Adrenal gland (tissue), 5 donors: ENCODE results near the gene KCNJ8.

ENCODE experiments used
- POLR2A ChIP-seq, 2 donors: fragments of 450-650 bp; IDR thresholded peaks; one replicate each; pipeline ENCODE4 v1.6.1; 2017; ENCODE audit warnings: antibody characterized with exemption in 2 of 2, mild to moderate bottlenecking in 2 of 2, moderate library complexity in 1 of 2
- TF ChIP-seq, protein P1 (sequence below), 6 experiments: fragments of 450-650 bp in 4 of 6; fragments of 200-600 bp in 2 of 6; sonication (generic) in 1 of 6; IDR thresholded peaks; 1 replicate in 5 of 6; 2 replicates in 1 of 6; pipeline versions ENCODE4 v1.5.1 to v1.8.0; 2016 to 2021; ENCODE audit warnings: antibody characterized with exemption in 6 of 6, mild to moderate bottlenecking in 2 of 6, moderate library complexity in 1 of 6
- donor health status: DM: no; HTN: no; CAD: no.

DNA sequence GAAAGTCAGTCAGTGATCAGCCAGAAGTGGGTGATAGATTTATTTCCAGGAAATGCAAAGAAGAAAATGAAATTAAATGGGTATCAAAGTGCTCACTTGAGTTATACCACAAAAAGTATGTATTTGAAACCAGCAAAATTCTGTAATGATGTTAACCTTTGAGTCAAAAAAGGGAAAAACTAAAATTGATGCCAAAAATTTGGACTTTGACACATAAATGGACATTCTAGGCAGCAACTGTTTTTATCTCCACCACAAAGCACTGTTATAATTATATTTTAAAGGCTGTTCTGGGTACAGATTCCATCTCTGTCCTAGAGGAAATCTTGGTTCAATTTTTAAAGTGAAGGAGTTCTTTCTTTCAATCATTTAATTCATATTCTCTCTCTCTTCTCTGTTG lies 31.7 kb upstream of the KCNJ8 start:
- TF ChIP-seq, protein P1, sequence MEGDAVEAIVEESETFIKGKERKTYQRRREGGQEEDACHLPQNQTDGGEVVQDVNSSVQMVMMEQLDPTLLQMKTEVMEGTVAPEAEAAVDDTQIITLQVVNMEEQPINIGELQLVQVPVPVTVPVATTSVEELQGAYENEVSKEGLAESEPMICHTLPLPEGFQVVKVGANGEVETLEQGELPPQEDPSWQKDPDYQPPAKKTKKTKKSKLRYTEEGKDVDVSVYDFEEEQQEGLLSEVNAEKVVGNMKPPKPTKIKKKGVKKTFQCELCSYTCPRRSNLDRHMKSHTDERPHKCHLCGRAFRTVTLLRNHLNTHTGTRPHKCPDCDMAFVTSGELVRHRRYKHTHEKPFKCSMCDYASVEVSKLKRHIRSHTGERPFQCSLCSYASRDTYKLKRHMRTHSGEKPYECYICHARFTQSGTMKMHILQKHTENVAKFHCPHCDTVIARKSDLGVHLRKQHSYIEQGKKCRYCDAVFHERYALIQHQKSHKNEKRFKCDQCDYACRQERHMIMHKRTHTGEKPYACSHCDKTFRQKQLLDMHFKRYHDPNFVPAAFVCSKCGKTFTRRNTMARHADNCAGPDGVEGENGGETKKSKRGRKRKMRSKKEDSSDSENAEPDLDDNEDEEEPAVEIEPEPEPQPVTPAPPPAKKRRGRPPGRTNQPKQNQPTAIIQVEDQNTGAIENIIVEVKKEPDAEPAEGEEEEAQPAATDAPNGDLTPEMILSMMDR (IDR thresholded peaks at IDR 0.05) = no peak
- TF ChIP-seq POLR2A (IDR thresholded peaks at IDR 0.05) = no peak
